H1 (cell line): ENCODE measurements around the gene SYDE2. TPM values are rescaled to one million over a fixed set of nuclear protein-coding genes. Genes with fewer than 3 reads are reported as not detected.

Experiments used
- CTCF ChIA-PET: fragments of 300-600 bp; sonication (Branson Sonifier 250); formaldehyde crosslinking; loops from one replicate; lab custom pipeline; 2021; ENCODE audit not compliant: partially characterized antibody; lab: Charles Lee
- POLR2A ChIA-PET: fragments of 300-600 bp; sonication (Branson Sonifier 250); formaldehyde crosslinking; loops from one replicate; lab custom pipeline; 2021; ENCODE audit warnings: inconsistent platforms; ENCODE audit not compliant: partially characterized antibody; lab: Charles Lee
- DNase-seq, 2 experiments: peaks; one replicate each; pipeline versions ENCODE4 v3.0.0 to v3.0.0-alpha.2; 2010 to 2022; ENCODE audit warnings: low spot score in 2 of 2, low read depth in 1 of 2, mixed read lengths in 1 of 2
- FAIRE-seq: peaks from 2 replicates; lab custom pipeline; 2011; peaks lifted over from hg19 to GRCh38; lab: Jason Lieb, UNC
- H2AFZ ChIP-seq: 2 replicates; pipeline ENCODE4 v1.8.1; 2012; ENCODE audit warnings: low read length, inconsistent platforms
- H2AK5ac ChIP-seq: 2 replicates; pipeline ENCODE4 v1.6.1; 2013; ENCODE audit warnings: low read depth, low read length
- H2BK120ac ChIP-seq: replicated peaks from 2 replicates; pipeline ENCODE3; 2013; ENCODE audit warnings: low read depth, low read length, inconsistent platforms
- H2BK12ac ChIP-seq: 2 replicates; pipeline ENCODE4 v1.6.1; 2013; ENCODE audit warnings: low read depth, low read length
- H2BK15ac ChIP-seq: 2 replicates; pipeline ENCODE4 v1.6.1; 2013; ENCODE audit warnings: low read length
- H2BK20ac ChIP-seq: 2 replicates; pipeline ENCODE4 v1.6.1; 2013; ENCODE audit warnings: low read length
- H2BK5ac ChIP-seq: 2 replicates; pipeline ENCODE4 v1.6.1; 2013; ENCODE audit warnings: low read depth, low read length
- H3K14ac ChIP-seq: 2 replicates; pipeline ENCODE4 v1.6.1; 2013; ENCODE audit warnings: inconsistent platforms; ENCODE audit not compliant: insufficient read length
- H3K18ac ChIP-seq: 2 replicates; pipeline ENCODE4 v1.6.1; 2013; ENCODE audit warnings: low read length; ENCODE audit errors: extremely low read depth
- H3K23ac ChIP-seq: 2 replicates; pipeline ENCODE4 v1.6.1; 2013; ENCODE audit warnings: inconsistent platforms; ENCODE audit not compliant: insufficient read length
- H3K23me2 ChIP-seq: 2 replicates; pipeline ENCODE4 v1.6.1; 2013; ENCODE audit warnings: low read depth, low read length
- H3K27ac ChIP-seq: 2 replicates; pipeline ENCODE4 v1.6.1; 2011; ENCODE audit warnings: low read depth, low read length, inconsistent platforms
- H3K27me3 ChIP-seq, 4 experiments: replicated peaks in 1 of 4; 1 replicate in 1 of 4; 2 replicates in 3 of 4; pipeline versions ENCODE4 v1.6.1 to v1.8.1; 2011 to 2013; ENCODE audit warnings: low read length in 3 of 4, mild to moderate bottlenecking in 3 of 4, inconsistent platforms in 2 of 4, mixed read lengths in 2 of 4, moderate library complexity in 1 of 4; ENCODE audit not compliant: control insufficient read depth in 3 of 4, insufficient read depth in 3 of 4; ENCODE audit errors: extremely low read depth in 1 of 4
- H3K36me3 ChIP-seq, 4 experiments: 2 replicates each; pipeline versions ENCODE4 v1.6.1 to v1.8.1; 2011 to 2013; ENCODE audit warnings: mild to moderate bottlenecking in 4 of 4, low read length in 3 of 4, moderate library complexity in 2 of 4, control low read depth in 1 of 4, inconsistent platforms in 1 of 4; ENCODE audit not compliant: insufficient read depth in 4 of 4, control insufficient read depth in 2 of 4
- H3K4ac ChIP-seq: replicated peaks from 2 replicates; pipeline ENCODE3; 2013; ENCODE audit warnings: low read length, low read depth, mixed read lengths, inconsistent platforms; ENCODE audit not compliant: insufficient read length
- H3K4me1 ChIP-seq, 4 experiments: replicated peaks in 1 of 4; 1 replicate in 1 of 4; 2 replicates in 3 of 4; pipeline versions ENCODE4 v1.6.1 to v1.8.1; 2011 to 2013; ENCODE audit warnings: low read length in 3 of 4, inconsistent platforms in 2 of 4, mixed read lengths in 1 of 4; ENCODE audit not compliant: insufficient read depth in 4 of 4, control insufficient read depth in 3 of 4
- H3K4me2 ChIP-seq, 2 experiments: 2 replicates each; pipeline versions ENCODE4 v1.6.1 to v1.8.1; 2011 to 2013; ENCODE audit warnings: low read depth in 2 of 2, low read length in 2 of 2, control low read depth in 1 of 2, inconsistent platforms in 1 of 2, mild to moderate bottlenecking in 1 of 2; ENCODE audit not compliant: insufficient read depth in 1 of 2
- H3K4me3 ChIP-seq, 4 experiments: fragments of 200-600, 300-600 bp in 1 of 4; sonication (generic), shearing (Covaris generic), sonication (Bioruptor Twin) in 1 of 4; 2 replicates each; pipeline versions ENCODE4 v1.5.1 to v1.8.1; 2011 to 2016; ENCODE audit warnings: low read length in 4 of 4, low read depth in 3 of 4, control low read depth in 2 of 4, inconsistent platforms in 2 of 4, mild to moderate bottlenecking in 2 of 4, mixed read lengths in 1 of 4, moderate library complexity in 1 of 4; ENCODE audit not compliant: insufficient read depth in 2 of 4; ENCODE audit errors: extremely low read depth in 1 of 4
- H3K56ac ChIP-seq: replicated peaks from 2 replicates; pipeline ENCODE3; 2013; ENCODE audit warnings: low read depth, mild to moderate bottlenecking, mixed read lengths, low read length, inconsistent platforms; ENCODE audit not compliant: insufficient read length
- H3K79me1 ChIP-seq: 2 replicates; pipeline ENCODE4 v1.6.1; 2013; ENCODE audit warnings: low read depth, low read length, control low read depth
- H3K79me2 ChIP-seq, 2 experiments: 2 replicates each; pipeline versions ENCODE4 v1.6.1 to v1.8.1; 2012 to 2013; ENCODE audit warnings: low read length in 2 of 2, mild to moderate bottlenecking in 2 of 2, inconsistent platforms in 1 of 2; ENCODE audit not compliant: insufficient read depth in 2 of 2, control insufficient read depth in 1 of 2
- H3K9ac ChIP-seq, 4 experiments: replicated peaks in 1 of 4; 1 replicate in 1 of 4; 2 replicates in 3 of 4; pipeline versions ENCODE4 v1.6.1 to v1.8.1; 2011 to 2013; ENCODE audit warnings: low read depth in 3 of 4, low read length in 3 of 4, control low read depth in 2 of 4, mild to moderate bottlenecking in 2 of 4, moderate library complexity in 2 of 4, inconsistent platforms in 1 of 4; ENCODE audit errors: extremely low read depth in 1 of 4
- H3K9me3 ChIP-seq, 2 experiments: 2 replicates each; pipeline versions ENCODE4 v1.6.1 to v1.8.1; 2012 to 2013; ENCODE audit warnings: mild to moderate bottlenecking in 2 of 2, moderate library complexity in 2 of 2, control low read depth in 1 of 2, inconsistent platforms in 1 of 2, low read depth in 1 of 2, low read length in 1 of 2, mixed read lengths in 1 of 2; ENCODE audit not compliant: insufficient read depth in 2 of 2
- H4K20me1 ChIP-seq, 2 experiments: replicated peaks in 1 of 2; 2 replicates each; pipeline versions ENCODE3 to v1.8.1; 2011 to 2013; ENCODE audit warnings: inconsistent platforms in 2 of 2, low read length in 2 of 2, mild to moderate bottlenecking in 1 of 2; ENCODE audit not compliant: insufficient read depth in 2 of 2, control insufficient read depth in 1 of 2
- H4K5ac ChIP-seq: 2 replicates; pipeline ENCODE4 v1.6.1; 2013; ENCODE audit warnings: low read length, low read depth, mixed read lengths, inconsistent platforms; ENCODE audit not compliant: insufficient read length
- H4K8ac ChIP-seq: 2 replicates; pipeline ENCODE4 v1.8.0; 2013; ENCODE audit warnings: mild to moderate bottlenecking, moderate library complexity, low read length, inconsistent platforms; ENCODE audit not compliant: insufficient read depth; ENCODE audit errors: extremely low read depth
- H4K91ac ChIP-seq: replicated peaks from 2 replicates; pipeline ENCODE3; 2013; ENCODE audit warnings: low read length, mixed read lengths, inconsistent platforms; ENCODE audit not compliant: insufficient read length
- ATF3 ChIP-seq: IDR thresholded peaks from 2 replicates; pipeline ENCODE4 v1.6.1; 2011; ENCODE audit warnings: low read depth, mild to moderate bottlenecking, low read length; ENCODE audit not compliant: insufficient read depth
- CBX8 ChIP-seq: fragments of 300-800, 300-1000 bp; sonication (generic); IDR thresholded peaks from 2 replicates; pipeline ENCODE4 v1.7.1; 2016; ENCODE audit warnings: low read depth, low read length, borderline replicate concordance
- HDAC6 ChIP-seq: IDR thresholded peaks from one replicate; pipeline ENCODE4 v1.7.1; 2012; ENCODE audit warnings: low read depth, mild to moderate bottlenecking, inconsistent platforms, low read length, moderate library complexity
- NRF1 ChIP-seq: IDR thresholded peaks from 2 replicates; pipeline ENCODE4 v1.6.1; 2011; ENCODE audit warnings: mild to moderate bottlenecking, low read depth, low read length, improper control_type of control experiment
- PHF8 ChIP-seq: fragments of 200-600 bp; sonication (generic); conservative IDR thresholded peaks from 2 replicates; pipeline ENCODE4 v1.7.1; 2012; ENCODE audit warnings: low read depth, mild to moderate bottlenecking, inconsistent platforms, low read length, moderate library complexity
- POLR2AphosphoS5 ChIP-seq: IDR thresholded peaks from 2 replicates; pipeline ENCODE4 v1.6.1; 2011; ENCODE audit warnings: low read depth, low read length
- RBBP5 ChIP-seq: IDR thresholded peaks from 2 replicates; pipeline ENCODE4 v1.7.1; 2012; ENCODE audit warnings: low read depth, mild to moderate bottlenecking, inconsistent platforms, low read length, moderate library complexity, borderline replicate concordance
- SP2 ChIP-seq: IDR thresholded peaks from 2 replicates; pipeline ENCODE4 v1.6.1; 2012; ENCODE audit warnings: mild to moderate bottlenecking, low read length, inconsistent platforms
- SUZ12 ChIP-seq: fragments of 200-600 bp; sonication (generic); IDR thresholded peaks from 2 replicates; pipeline ENCODE4 v1.6.1; 2012; ENCODE audit warnings: mild to moderate bottlenecking, inconsistent platforms, low read length, moderate library complexity, mixed read lengths
- ZNF274 ChIP-seq: IDR thresholded peaks from 2 replicates; pipeline ENCODE4 v1.7.0; 2012; ENCODE audit warnings: low read length, borderline replicate concordance; ENCODE audit errors: extremely low read depth
- WGBS, 2 experiments: shearing (Covaris generic) in 1 of 2; methylation state at CpG; one replicate each; pipeline versions ENCODE4 v1.1.6 to v1.1.7; 2013 to 2015; ENCODE audit warnings: low lambda C conversion rate in 2 of 2, mixed read lengths in 2 of 2, inconsistent platforms in 1 of 2, low coverage in 1 of 2, missing lambda C conversion rate in 1 of 2; ENCODE audit not compliant: insufficient replicate concordance in 2 of 2, insufficient coverage in 1 of 2, insufficient read length in 1 of 2; ENCODE audit errors: extremely low coverage in 1 of 2, missing lambda C conversion rate in 1 of 2; 5-methylcytosine and 5-hydroxymethylcytosine counted together
- polyA plus RNA-seq, 7 experiments: library from polyadenylated mRNA; depleted of rRNA in 3 of 7; stranded (reverse) in 5 of 7; unstranded in 2 of 7; fragments of >200 nt in 5 of 7; fragments of 200-250 nt in 2 of 7; gene quantifications; 1 replicate in 5 of 7; 2 replicates in 1 of 7; 4 replicates in 1 of 7; pipeline versions ENCODE4 v1.2.1 to v1.2.3, GENCODE V29; 2011 to 2013; ENCODE audit warnings: missing spikeins in 2 of 7, mixed read lengths in 2 of 7
- total RNA-seq: library from RNA; stranded (reverse); fragmentation: NEBNext Ultra II Directional; extraction: Animal tissue kit (Norgen Biotek cat#: 25700); gene quantifications from 2 replicates; pipeline ENCODE4 v1.2.1, GENCODE V29; 2021

The SYDE2 gene
- total and polyA plus RNA-seq, 2 of the 8 experiments (the other 6 are each of a cell fraction or from before 2014, with no cell fraction given), result 1.6 to 14.6 TPM

- DNase-seq (no peak), FAIRE-seq (peak; percentile 19)
- Histone ChIP-seq H3K36me3 (no peaks in the 10 kb centered on the region), H4K91ac (no peak overlapping the region), H2BK20ac (no peak overlapping the region), H3K14ac (no peak overlapping the region), H3K23me2 (no peaks in the 10 kb centered on the region), H3K4me3 (no peak overlapping the region), H2AK5ac (no peak overlapping the region), H3K79me2 (no peaks in the 10 kb centered on the region), H3K27me3 (no peaks in the 10 kb centered on the region), H2BK120ac (no peak overlapping the region), H2BK12ac (no peak overlapping the region), H2AFZ (peak overlapping the region; percentile 89; the same call in 1 of the 2 replicates), H4K5ac (no peak overlapping the region), H3K18ac (no peak overlapping the region), H3K9ac (no peak overlapping the region), H3K23ac (no peak overlapping the region), H4K8ac (no peak overlapping the region), H2BK15ac (no peak overlapping the region), H3K27ac (no peak overlapping the region), H2BK5ac (no peak overlapping the region), H3K4ac (no peak overlapping the region), H3K9me3 (no peaks in the 10 kb centered on the region), H3K4me2 (no peak overlapping the region), H3K4me1 (peaks cover 0 to 3% (median 0%) of the 10 kb centered on the region in 4 experiments; a peak in 1 of 7 replicates), H3K79me1 (no peaks in the 10 kb centered on the region), H4K20me1 (no peaks in the 10 kb centered on the region), H3K56ac (no peak overlapping the region)
- CTCF ChIA-PET, result interaction anchor here (0.6 to 1.4 kb wide), 5 partner anchors 9 to 121 kb away, joined by 3 to 5 read pairs (median 4); no protein-coding TSS in a partner anchor
- POLR2A ChIA-PET, result interaction anchor here (0.8 to 0.9 kb wide), 2 partner anchors 10 to 121 kb away, joined by 3 to 4 read pairs; no protein-coding TSS in a partner anchor
- 75% methylated on average over 2 of the region's 2 CpGs; no CpG with 5 or more reads in 1 of the 2 experiments for WGBS, 2 experiments
- TF ChIP-seq SP2, result no peak
- TF ChIP-seq SUZ12, result no peak
- TF ChIP-seq CBX8, result no peak
- TF ChIP-seq HDAC6, result no peak
- TF ChIP-seq ZNF274, result no peak
- no peak for TF ChIP-seq PHF8
- TF ChIP-seq NRF1, result no peak
- no peak for TF ChIP-seq RBBP5
- no peak for TF ChIP-seq POLR2AphosphoS5
- TF ChIP-seq ATF3, result no peak
Measured at GRCh38 chr1:85133565-85134159, 67.2 kb downstream of the SYDE2 start.
